Rectal smooth muscle tissue (tissue), 1 donor: ENCODE results near the gene BIRC2.

Experiments
- H3K27ac ChIP-seq: one replicate; pipeline ENCODE4 v1.7.0; 2013; ENCODE audit warnings: low read depth, low read length, inconsistent platforms
- H3K27me3 ChIP-seq: one replicate; pipeline ENCODE4 v1.7.0; 2013; ENCODE audit warnings: low read length; ENCODE audit not compliant: control insufficient read depth, insufficient read depth
- H3K36me3 ChIP-seq: one replicate; pipeline ENCODE4 v1.7.0; 2013; ENCODE audit warnings: low read length; ENCODE audit not compliant: control insufficient read depth, insufficient read depth
- H3K4me1 ChIP-seq: one replicate; pipeline ENCODE4 v1.7.0; 2013; ENCODE audit warnings: low read length; ENCODE audit not compliant: control insufficient read depth, insufficient read depth
- H3K4me3 ChIP-seq: one replicate; pipeline ENCODE4 v1.7.0; 2013; ENCODE audit warnings: low read length
- H3K9ac ChIP-seq: one replicate; pipeline ENCODE4 v1.7.0; 2013; ENCODE audit warnings: low read length

The BIRC2 gene

DNA sequence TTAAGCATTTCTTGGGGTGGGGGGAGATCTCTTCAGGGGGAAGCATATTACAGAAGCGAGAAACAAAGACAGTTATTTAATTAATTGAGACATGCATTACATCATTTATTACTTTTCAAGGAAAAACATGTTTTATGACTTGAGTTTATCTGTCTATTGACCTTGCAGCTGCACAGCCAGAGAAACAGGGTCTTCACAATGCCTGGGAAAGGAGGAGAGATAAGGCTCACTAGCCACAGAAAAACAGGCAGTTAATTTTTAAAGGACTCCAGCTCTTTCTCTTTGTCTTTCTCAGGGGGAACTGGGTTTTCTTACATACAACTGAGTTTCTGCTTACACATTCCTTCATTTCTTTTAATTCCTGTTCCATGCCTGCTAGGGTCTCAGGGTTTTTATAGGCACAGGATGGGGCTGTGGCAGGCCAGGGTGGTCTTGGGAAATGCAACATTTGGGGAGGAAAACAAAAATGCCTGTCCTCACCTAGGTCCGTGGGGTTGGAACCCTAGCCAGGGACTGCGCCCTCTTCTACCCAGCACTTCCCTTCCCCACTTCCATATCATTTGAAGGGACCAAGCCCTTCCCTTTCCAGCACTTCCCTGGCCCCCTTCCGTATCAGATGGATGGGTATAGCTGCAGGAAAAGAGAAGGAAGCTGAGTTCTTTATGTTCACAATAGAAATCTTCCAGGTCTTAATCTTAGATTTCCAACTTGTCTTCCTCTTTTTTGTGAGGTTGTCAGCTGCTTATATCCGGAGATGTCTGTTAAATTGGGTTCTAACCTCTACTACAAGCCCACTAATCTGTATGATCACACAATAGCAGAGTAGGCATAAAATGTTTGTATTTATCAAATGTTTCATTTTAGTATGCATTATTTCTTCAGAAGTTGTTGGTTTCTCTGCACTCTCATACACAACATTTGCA lies 38.3 kb downstream of the BIRC2 start:
- no peak overlapping the region for H3K9ac ChIP-seq
- peaks cover 8% of the 10 kb centered on the region for H3K36me3 ChIP-seq
- no peak overlapping the region for H3K4me3 ChIP-seq
- no peaks in the 10 kb centered on the region for H3K4me1 ChIP-seq
- H3K27ac ChIP-seq: no peak overlapping the region
- H3K27me3 ChIP-seq: no peaks in the 10 kb centered on the region

DNA sequence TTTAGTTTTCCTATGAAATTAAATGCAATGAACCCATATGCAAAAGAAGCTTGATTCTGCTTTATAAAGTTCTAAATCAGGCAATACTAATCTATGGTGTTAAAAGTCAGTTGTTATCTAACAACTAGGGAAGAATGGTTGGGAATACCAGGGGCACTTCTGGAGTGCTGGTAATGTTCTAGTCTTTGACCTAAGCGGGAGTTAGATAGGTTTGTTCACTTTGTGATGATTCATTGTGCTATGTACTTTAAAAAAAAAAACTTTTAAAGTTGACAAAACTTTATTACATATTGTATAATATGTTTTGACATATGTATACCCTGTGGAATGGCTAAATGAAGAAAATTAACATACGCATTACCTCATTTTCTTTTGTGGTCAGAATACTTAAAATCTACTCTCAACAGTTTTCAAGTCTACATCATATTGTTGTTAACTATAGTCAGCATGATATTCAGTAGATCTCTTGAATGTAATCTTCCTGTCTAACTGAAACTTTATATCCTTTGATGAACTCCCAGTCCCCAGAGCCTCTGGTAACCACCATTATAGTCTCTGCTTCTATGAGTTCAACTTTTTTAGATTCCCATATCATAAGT lies 39.2 kb downstream of the BIRC2 start:
- no peak overlapping the region for H3K4me3 ChIP-seq
- H3K27ac ChIP-seq: no peak overlapping the region
- H3K36me3 ChIP-seq: peaks cover 8% of the 10 kb centered on the region
- no peaks in the 10 kb centered on the region for H3K4me1 ChIP-seq
- no peak overlapping the region for H3K9ac ChIP-seq
- no peaks in the 10 kb centered on the region for H3K27me3 ChIP-seq

DNA sequence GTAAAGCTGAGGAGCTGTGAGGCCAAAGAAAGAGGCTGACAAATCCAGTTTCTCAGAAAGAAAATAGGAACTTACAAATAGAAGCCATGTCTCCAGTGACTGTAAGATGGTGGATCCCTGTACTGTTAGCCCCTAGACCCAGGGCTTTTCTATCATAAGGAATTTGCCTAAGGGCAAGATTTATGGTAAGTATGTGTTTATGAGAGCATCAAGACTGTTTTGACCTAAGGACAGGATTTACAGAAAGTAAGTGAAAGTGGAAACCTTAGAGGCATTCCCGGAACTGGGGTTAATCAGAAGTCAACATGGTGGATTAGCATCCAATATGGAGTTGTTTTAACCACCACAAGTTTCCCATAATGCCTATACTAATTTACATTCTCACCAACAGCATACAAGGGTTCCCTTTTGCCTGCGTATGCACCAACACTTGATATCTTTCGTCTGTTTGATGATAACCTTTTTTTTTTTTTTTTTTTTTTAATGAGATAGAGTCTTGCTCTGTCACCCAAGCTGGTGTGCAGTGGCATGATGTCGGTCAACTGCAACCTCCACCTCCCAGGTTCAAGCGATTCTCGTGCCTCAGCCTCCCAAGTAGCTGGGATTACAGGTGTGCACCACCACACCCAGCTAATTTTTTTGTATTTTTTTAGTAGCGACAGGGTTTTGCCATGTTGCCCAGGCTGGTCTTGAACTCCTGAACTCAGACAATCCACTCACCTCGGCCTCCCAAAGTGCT lies 40.2 kb downstream of the BIRC2 start:
- Histone ChIP-seq H3K4me1 (no peaks in the 10 kb centered on the region), H3K36me3 (peaks cover 10% of the 10 kb centered on the region), H3K27me3 (no peaks in the 10 kb centered on the region), H3K4me3 (no peak overlapping the region), H3K27ac (no peak overlapping the region), H3K9ac (no peak overlapping the region)

DNA sequence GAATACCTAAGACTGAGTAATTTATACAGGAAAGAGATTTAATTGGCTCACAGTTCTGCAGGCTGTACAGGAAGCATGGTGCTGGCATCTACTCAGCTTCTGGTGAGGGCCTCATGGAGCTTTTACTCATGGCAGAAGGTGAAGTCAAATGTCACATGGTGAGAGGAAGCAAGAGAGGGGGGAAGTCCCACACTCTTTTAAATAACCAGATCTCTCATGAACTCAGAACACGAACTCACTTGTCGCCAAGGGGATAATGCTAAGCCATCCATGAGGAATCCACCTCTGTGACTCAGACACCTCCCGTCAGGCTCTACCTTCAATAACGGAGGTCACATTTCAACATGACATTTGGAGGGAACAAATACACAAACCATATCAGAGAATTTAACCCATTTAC lies 42.2 kb downstream of the BIRC2 start:
- Histone ChIP-seq H3K4me1 (no peaks in the 10 kb centered on the region), H3K9ac (no peak overlapping the region), H3K27ac (no peak overlapping the region), H3K36me3 (peaks cover 14% of the 10 kb centered on the region), H3K4me3 (no peak overlapping the region), H3K27me3 (no peaks in the 10 kb centered on the region)

DNA sequence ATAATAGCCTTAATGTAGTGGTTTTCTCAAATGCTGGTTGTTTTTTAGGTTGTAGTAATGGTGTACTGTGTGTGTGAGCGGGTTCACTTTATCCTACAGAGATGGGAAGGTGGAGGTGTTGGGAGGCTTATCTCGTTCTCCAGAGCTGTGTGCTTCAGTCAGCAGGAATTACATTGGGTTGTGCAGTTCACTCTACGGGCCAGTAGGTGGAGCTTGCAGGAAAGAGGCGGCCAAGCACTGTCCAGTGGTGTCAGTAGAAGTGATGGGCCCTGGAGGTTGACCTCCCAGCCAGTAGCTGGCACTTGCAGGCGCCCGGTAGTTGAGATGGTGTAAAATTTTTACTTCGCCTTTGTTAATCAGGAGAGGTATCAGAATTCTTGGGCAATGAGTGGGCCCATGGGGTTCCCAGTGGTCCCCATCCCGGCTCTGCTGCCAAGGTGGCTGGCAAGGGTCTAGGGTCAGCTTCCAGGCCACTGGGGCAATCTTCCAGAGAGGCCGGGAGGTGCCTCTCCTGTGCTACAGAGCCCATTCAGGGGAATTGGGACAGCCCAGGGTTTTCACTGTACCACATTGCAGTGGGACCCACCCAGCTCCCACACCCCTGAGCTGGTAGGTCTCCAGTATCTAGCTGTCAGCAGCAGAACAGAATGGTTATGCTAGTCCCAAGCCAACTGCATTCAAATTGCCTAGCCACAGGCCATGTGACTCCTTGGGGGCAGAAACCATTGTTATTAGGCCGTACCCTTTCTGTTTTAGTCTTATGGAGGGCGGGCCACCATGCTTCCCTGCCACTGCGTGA lies 43.9 kb downstream of the BIRC2 start:
- no peaks in the 10 kb centered on the region for H3K27me3 ChIP-seq
- H3K4me3 ChIP-seq: no peak overlapping the region
- H3K27ac ChIP-seq: no peak overlapping the region
- H3K4me1 ChIP-seq: no peaks in the 10 kb centered on the region
- no peak overlapping the region for H3K9ac ChIP-seq
- H3K36me3 ChIP-seq: peaks cover 10% of the 10 kb centered on the region

DNA sequence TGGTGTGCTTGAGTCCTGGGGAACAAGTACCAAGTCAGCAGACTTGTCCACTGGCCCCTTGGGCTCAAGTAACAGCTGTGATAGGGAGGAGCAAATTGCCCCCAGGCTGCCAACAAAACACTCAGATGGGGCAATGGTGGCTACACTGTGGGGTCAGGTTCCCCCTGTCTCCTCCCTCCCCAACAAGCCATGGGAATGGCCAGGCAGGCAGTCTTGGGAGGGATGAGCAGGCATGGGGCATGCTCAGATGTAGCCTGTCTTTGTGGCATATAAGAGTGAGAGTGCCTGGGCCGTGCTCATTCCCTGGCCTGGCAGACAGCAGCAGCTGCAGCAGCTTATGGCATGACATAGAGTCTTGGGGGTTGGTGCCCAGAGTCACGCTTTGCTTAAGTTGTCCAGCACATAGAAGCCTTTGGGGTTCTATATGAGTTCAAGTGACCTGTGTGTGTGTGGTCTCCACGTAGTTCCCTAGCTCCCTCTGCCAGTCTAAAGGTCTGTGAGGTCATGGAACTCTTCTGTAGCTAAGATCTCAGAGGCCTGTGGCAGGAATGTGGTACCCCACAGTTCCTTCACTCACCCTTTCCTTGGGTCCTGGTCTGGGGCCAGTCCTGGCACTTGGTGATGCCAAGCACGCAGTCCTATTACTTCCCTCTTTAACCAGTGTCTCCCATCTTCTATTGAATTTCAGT lies 44.7 kb downstream of the BIRC2 start:
- no peak overlapping the region for H3K9ac ChIP-seq
- no peak overlapping the region for H3K27ac ChIP-seq
- no peaks in the 10 kb centered on the region for H3K4me1 ChIP-seq
- peaks cover 10% of the 10 kb centered on the region for H3K36me3 ChIP-seq
- no peaks in the 10 kb centered on the region for H3K27me3 ChIP-seq
- no peak overlapping the region for H3K4me3 ChIP-seq

DNA sequence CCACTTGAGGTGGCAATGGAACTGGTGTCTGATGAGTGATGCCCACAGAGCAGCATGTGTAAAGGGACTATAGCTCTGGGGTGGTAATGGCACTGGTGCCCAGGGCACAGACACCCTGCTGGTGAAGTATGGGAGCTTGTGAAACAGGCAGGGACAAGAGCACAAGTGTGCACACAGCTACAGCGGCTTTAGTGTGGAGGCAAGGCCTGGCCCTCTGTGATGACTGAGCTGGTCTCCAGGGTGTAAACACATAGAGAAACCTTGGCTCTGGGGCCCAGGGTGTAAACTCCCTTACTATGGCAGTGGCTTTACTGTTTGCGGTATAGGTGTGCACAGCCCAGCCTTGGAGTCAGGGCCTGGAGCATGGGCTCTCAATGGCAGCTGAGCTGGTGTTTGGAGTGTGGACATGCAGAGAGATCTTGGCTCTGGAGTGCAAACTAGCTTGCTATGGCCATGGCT lies 46.3 kb downstream of the BIRC2 start:
- Histone ChIP-seq H3K27me3 (no peaks in the 10 kb centered on the region), H3K9ac (no peak overlapping the region), H3K27ac (no peak overlapping the region), H3K36me3 (peaks cover 10% of the 10 kb centered on the region), H3K4me1 (peaks cover 2% of the 10 kb centered on the region), H3K4me3 (no peak overlapping the region)

- H3K36me3 ChIP-seq: peaks cover 18% of the 10 kb centered on the region
Measured at GRCh38 chr11:102395720-102396393, 48.8 kb downstream of the BIRC2 start.

DNA sequence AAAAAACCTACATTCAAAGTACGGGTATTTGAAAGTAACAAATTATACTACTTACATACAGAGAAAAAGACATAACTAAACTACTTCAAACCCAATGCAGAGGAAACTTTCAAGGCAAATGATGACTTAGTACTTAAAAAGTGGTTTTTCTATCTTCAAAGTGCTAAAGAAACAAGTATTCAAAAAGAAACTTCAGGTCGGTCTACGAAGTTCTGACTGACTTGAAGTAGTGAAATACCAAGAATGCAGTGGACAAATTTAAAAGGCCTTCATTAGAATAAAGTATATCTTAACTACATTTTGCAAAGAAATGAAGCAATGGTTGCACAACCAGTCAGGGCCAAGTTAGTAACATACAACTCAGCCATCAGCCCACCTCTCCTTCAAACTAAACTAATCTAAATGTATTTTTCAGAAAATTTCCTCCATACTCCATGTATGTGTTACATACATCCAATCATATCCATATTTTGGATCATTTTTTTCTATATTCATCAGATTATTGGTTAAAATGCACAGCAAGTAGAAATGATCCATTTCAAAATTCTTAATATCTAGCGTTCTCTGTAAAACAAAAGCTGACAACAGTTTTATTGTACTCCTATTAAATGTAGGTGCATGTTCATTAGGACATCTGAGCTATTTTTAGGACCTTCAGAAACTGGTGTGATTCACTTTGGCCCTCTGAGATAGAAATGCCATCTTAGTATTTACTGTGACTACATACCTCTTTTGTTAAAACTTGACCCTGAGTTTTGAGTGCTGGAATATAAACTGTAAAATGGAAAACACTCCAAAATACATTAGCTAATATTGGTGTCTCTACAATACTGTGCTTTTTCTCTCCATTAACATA lies 49.9 kb downstream of the BIRC2 start:
- H3K27me3 ChIP-seq: no peaks in the 10 kb centered on the region
- H3K36me3 ChIP-seq: peaks cover 14% of the 10 kb centered on the region
- no peak overlapping the region for H3K27ac ChIP-seq
- no peak overlapping the region for H3K9ac ChIP-seq
- H3K4me3 ChIP-seq: no peak overlapping the region
- H3K4me1 ChIP-seq: peaks cover 2% of the 10 kb centered on the region

More at GRCh38 chr11:102395720-102396393, 48.8 kb downstream of the BIRC2 start:
- Histone ChIP-seq H3K9ac (no peak overlapping the region), H3K4me3 (no peak overlapping the region), H3K27me3 (no peaks in the 10 kb centered on the region), H3K4me1 (peaks cover 2% of the 10 kb centered on the region), H3K27ac (no peak overlapping the region)

- Histone ChIP-seq H3K9ac (no peak overlapping the region), H3K4me1 (peaks cover 2% of the 10 kb centered on the region), H3K27me3 (no peaks in the 10 kb centered on the region), H3K4me3 (no peak overlapping the region), H3K36me3 (peaks cover 9% of the 10 kb centered on the region), H3K27ac (no peak overlapping the region)
Measured at GRCh38 chr11:102398297-102398696, 51.3 kb downstream of the BIRC2 start.
